GM18498 (cell line): ENCODE data around the gene TRAPPC3L.
A peak's percentile ranks its signal among the peaks of the same experiment; 100 is the strongest.

ENCODE experiments used
- ATAC-seq: cut with Tn5 transposase; IDR thresholded peaks from one replicate; pipeline ENCODE4 v1.9.1; 2021; ENCODE audit warnings: mild to moderate bottlenecking, moderate library complexity; ENCODE audit not compliant: unreplicated experiment

TRAPPC3L gene

GRCh38 chr6:116560130-116560529 is 14.6 kb upstream of the TRAPPC3L start:
- no peak for ATAC-seq

GRCh38 chr6:116557893-116558292 is 12.4 kb upstream of the TRAPPC3L start:
- no peak for ATAC-seq

- ATAC-seq, result no peak
Observed at GRCh38 chr6:116556814-116557415, 11.4 kb upstream of the TRAPPC3L start.

- ATAC-seq, result no peak
Observed at GRCh38 chr6:116556065-116556464, 10.6 kb upstream of the TRAPPC3L start.

- ATAC-seq, result no peak
Observed at GRCh38 chr6:116553451-116553850, 8.0 kb upstream of the TRAPPC3L start, which contains the start of gene CALHM4. Gene CALHM4, plus strand, starts transcription at chr6:116553751. Its CDS starts 43 bp downstream, at chr6:116553794.

- no peak for ATAC-seq
Observed at GRCh38 chr6:116550796-116551195, 5.3 kb upstream of the TRAPPC3L start.

- no peak for ATAC-seq
Observed at GRCh38 chr6:116547358-116547757, 1.9 kb upstream of the TRAPPC3L start.

- no peak for ATAC-seq
Observed at GRCh38 chr6:116543149-116543548, 2.3 kb downstream of the TRAPPC3L start.

- ATAC-seq, result no peak
Observed at GRCh38 chr6:116542426-116542825, 3.1 kb downstream of the TRAPPC3L start.

- peak; percentile 64 for ATAC-seq
Observed at GRCh38 chr6:116536216-116536621, 9.3 kb downstream of the TRAPPC3L start.

- no peak for ATAC-seq
Observed at GRCh38 chr6:116535109-116535508, 10.4 kb downstream of the TRAPPC3L start.

- ATAC-seq, result no peak
Observed at GRCh38 chr6:116533233-116533957, 12.1 kb downstream of the TRAPPC3L start.

GRCh38 chr6:116531675-116532570 is 13.6 kb downstream of the TRAPPC3L start:
- peak; percentile 75 for ATAC-seq

GRCh38 chr6:116530436-116530835 is 15.0 kb downstream of the TRAPPC3L start:
- no peak for ATAC-seq

GRCh38 chr6:116529466-116530290 is 15.8 kb downstream of the TRAPPC3L start:
- no peak for ATAC-seq

- ATAC-seq, result no peak
Observed at GRCh38 chr6:116528780-116529179, 16.7 kb downstream of the TRAPPC3L start.

GRCh38 chr6:116528133-116528532 is 17.4 kb downstream of the TRAPPC3L start:
- ATAC-seq, result no peak

GRCh38 chr6:116524236-116524635 is 21.2 kb downstream of the TRAPPC3L start:
- no peak for ATAC-seq

GRCh38 chr6:116522896-116523295 is 22.6 kb downstream of the TRAPPC3L start:
- no peak for ATAC-seq

- ATAC-seq, result no peak
Observed at GRCh38 chr6:116518621-116519368, 26.7 kb downstream of the TRAPPC3L start.
